CD8-positive, alpha-beta memory T cell (primary cell): Measurements from ENCODE around the gene DNAH9. TPM values are rescaled to one million over a fixed set of nuclear protein-coding genes. Genes with fewer than 3 reads are reported as not detected.
"Not testable (repeated sequence)": the region's sequence is repeated elsewhere in the genome, so short reads cannot be mapped to it uniquely, and the experiment has no call there.

Source experiments
- CTCF ChIA-PET: fragments of 350-600 bp; sonication (Branson Sonifier 250); formaldehyde crosslinking; loops from one replicate; lab custom pipeline; 2021; ENCODE audit warnings: antibody characterized with exemption; lab: Charles Lee
- POLR2A ChIA-PET: fragments of 350-600 bp; sonication (Branson Sonifier 250); formaldehyde crosslinking; loops from one replicate; lab custom pipeline; 2021; ENCODE audit warnings: antibody characterized with exemption; lab: Charles Lee
- DNase-seq, 5 donors: peaks; one replicate each; pipeline versions ENCODE4 v3.0.0 to v3.0.0-alpha.2; 2020 to 2022; ENCODE audit warnings: mixed read lengths in 1 of 5
- H3K27ac ChIP-seq: one replicate; pipeline ENCODE4 v1.7.0; 2013; ENCODE audit warnings: low read depth, mild to moderate bottlenecking, low read length, moderate library complexity
- H3K27me3 ChIP-seq: 2 replicates; pipeline ENCODE4 v1.7.0; 2013; ENCODE audit warnings: low read length, mild to moderate bottlenecking; ENCODE audit not compliant: insufficient read depth, poor library complexity, severe bottlenecking
- H3K36me3 ChIP-seq: 2 replicates; pipeline ENCODE4 v1.7.0; 2013; ENCODE audit warnings: mild to moderate bottlenecking, low read length, moderate library complexity; ENCODE audit not compliant: insufficient read depth
- H3K4me1 ChIP-seq: 2 replicates; pipeline ENCODE4 v1.7.0; 2013; ENCODE audit warnings: mild to moderate bottlenecking, low read length, moderate library complexity; ENCODE audit not compliant: insufficient read depth
- H3K4me3 ChIP-seq: 2 replicates; pipeline ENCODE4 v1.7.0; 2013; ENCODE audit warnings: mild to moderate bottlenecking, low read length
- H3K9me3 ChIP-seq: 2 replicates; pipeline ENCODE4 v1.7.0; 2013; ENCODE audit warnings: mild to moderate bottlenecking, low read length
- H3K27ac Mint-ChIP-seq, 8 donors: one replicate each; pipeline ENCODE4 v1.8.0; 2020 to 2021; ENCODE audit warnings: mixed read lengths in 8 of 8, mild to moderate bottlenecking in 6 of 8, inconsistent platforms in 3 of 8, moderate library complexity in 3 of 8
- H3K27me3 Mint-ChIP-seq, 2 donors: one replicate each; pipeline ENCODE4 v1.8.0; 2020 to 2021; ENCODE audit warnings: mixed read lengths in 2 of 2, mild to moderate bottlenecking in 1 of 2, moderate library complexity in 1 of 2
- H3K36me3 Mint-ChIP-seq, 3 donors: one replicate each; pipeline ENCODE4 v1.8.0; 2020 to 2021; ENCODE audit warnings: mixed read lengths in 3 of 3, inconsistent platforms in 1 of 3, mild to moderate bottlenecking in 1 of 3
- H3K4me1 Mint-ChIP-seq, 3 donors: one replicate each; pipeline ENCODE4 v1.8.0; 2020 to 2021; ENCODE audit warnings: mixed read lengths in 3 of 3, inconsistent platforms in 1 of 3, mild to moderate bottlenecking in 1 of 3
- H3K4me3 Mint-ChIP-seq, 7 donors: one replicate each; pipeline ENCODE4 v1.8.0; 2020 to 2021; ENCODE audit warnings: mixed read lengths in 7 of 7, mild to moderate bottlenecking in 6 of 7, moderate library complexity in 4 of 7, inconsistent platforms in 2 of 7
- H3K9me3 Mint-ChIP-seq, 5 donors: one replicate each; pipeline ENCODE4 v1.8.0; 2020 to 2022; ENCODE audit warnings: mixed read lengths in 5 of 5, mild to moderate bottlenecking in 3 of 5, moderate library complexity in 2 of 5, inconsistent platforms in 1 of 5
- polyA plus RNA-seq: library from polyadenylated mRNA; unstranded; fragments of 300-500 nt; fragmentation: Illumina TruSeq; gene quantifications from one replicate; pipeline ENCODE4 v1.2.3, GENCODE V29; 2021
- total RNA-seq, 2 experiments: library from RNA; stranded (reverse); gene quantifications; one replicate each; pipeline ENCODE4 v1.2.3, GENCODE V29; 2021

DNAH9 gene
- total and polyA plus RNA-seq, 3 experiments from 2014 or later, result not detected

DNA sequence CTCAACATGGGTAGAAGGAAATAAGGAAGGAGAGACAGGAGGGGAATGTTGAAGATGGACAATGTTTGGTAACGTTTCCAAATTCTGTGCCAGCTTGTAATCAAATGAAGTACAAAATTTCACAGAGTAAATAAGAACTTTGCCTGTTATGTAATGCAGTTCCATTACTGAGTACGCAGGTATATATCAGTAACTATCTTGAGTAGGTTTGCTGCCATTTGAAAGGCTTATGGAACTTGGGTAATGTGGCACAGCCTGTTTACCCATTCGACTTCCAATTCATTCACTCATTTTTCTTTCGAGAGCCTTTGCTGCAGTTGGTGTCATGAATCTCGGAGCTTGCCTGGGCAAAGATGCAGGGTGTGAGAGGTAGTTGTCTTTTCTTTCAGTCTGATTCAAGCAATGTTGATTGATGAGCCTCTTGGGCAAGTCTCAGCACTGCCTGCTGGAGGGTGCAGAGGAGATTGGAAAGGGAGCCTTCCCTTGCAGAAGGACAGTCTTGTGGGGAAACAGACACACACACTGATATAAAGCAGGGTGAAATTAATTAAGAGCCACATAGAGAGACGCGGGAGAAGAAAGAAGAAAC lies 345.6 kb downstream of the DNAH9 start:
- Mint-ChIP-seq H3K4me3 (no peak overlapping the region), H3K4me1 (no peaks in the 10 kb centered on the region), H3K36me3 (peaks cover 0 to 16% (median 2%) of the 10 kb centered on the region in 3 donors), H3K27me3 (peaks cover 5 to 9% of the 10 kb centered on the region in 2 donors), H3K9me3 (peaks cover 0 to 3% (median 0%) of the 10 kb centered on the region in 5 donors), H3K27ac (no peak overlapping the region)
- DNase-seq, result no peak
- no peaks in the 10 kb centered on the region for H3K27me3 ChIP-seq
- no peak overlapping the region for H3K4me3 ChIP-seq
- H3K4me1 ChIP-seq, result no peaks in the 10 kb centered on the region
- H3K27ac ChIP-seq, result no peak overlapping the region
- no peaks in the 10 kb centered on the region for H3K9me3 ChIP-seq
- ChIA-PET POLR2A (no interaction called here), CTCF (no interaction called here)
- H3K36me3 ChIP-seq, result no peaks in the 10 kb centered on the region

DNA sequence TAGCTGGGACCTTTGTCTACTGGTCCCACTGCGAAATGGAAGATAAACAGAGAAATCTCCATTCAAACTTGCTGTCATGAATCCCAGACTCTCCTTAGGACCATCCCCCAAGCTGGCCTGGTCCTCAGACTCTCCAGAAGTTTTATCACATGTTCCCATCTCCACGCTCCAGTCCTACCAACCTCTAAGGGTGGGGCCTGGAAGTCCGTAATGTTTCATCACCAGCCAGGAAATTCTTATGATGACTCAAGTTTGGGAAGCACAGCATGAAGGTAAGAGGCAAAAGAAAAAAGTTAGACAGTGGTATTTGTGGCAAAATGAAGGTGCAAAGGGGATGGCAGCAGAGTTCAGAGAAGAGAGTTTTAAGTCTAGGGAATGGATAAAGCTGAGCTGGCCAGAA lies 346.3 kb downstream of the DNAH9 start:
- POLR2A ChIA-PET, result no interaction called here
- no peaks in the 10 kb centered on the region for H3K4me1 Mint-ChIP-seq
- no peak overlapping the region for H3K27ac ChIP-seq

DNA sequence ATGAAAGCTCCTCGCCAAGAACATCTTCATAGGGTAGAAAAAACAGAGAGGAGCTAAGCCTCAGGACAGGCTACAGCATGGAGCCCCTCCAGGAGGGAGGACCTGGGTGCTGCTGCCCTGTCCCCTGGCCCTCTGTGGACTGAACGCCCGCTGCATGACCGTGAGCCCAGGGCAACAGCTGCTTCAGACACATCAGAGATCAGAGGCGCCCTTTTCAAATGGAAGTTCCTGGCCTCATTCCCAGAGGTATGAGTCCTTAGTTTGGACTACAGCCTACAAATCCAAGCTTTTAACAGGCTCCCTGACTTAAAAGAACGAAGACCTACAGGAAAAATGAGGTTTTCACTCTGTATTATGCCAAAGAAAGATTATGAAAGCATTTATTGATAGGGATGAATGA lies 350.5 kb downstream of the DNAH9 start:
- Mint-ChIP-seq H3K4me1 (no peaks in the 10 kb centered on the region), H3K4me3 (no peak overlapping the region), H3K27ac (no peak overlapping the region), H3K27me3 (peaks cover 3 to 5% of the 10 kb centered on the region in 2 donors), H3K9me3 (peaks cover 3 to 18% (median 5%) of the 10 kb centered on the region in 5 donors), H3K36me3 (peaks cover 2 to 34% (median 8%) of the 10 kb centered on the region in 3 donors)
- H3K9me3 ChIP-seq, result peaks cover 1% of the 10 kb centered on the region
- no peak overlapping the region for H3K27ac ChIP-seq
- ChIA-PET CTCF (no interaction called here), POLR2A (no interaction called here)
- no peak overlapping the region for H3K4me3 ChIP-seq
- DNase-seq, result no peak
- no peaks in the 10 kb centered on the region for H3K4me1 ChIP-seq
- H3K27me3 ChIP-seq, result no peaks in the 10 kb centered on the region
- H3K36me3 ChIP-seq, result no peaks in the 10 kb centered on the region

More for the DNA sequence above, 346.3 kb downstream of the DNAH9 start:
- H3K27me3 Mint-ChIP-seq, result peaks cover 5 to 9% of the 10 kb centered on the region in 2 donors
- H3K9me3 Mint-ChIP-seq, result peaks cover 0 to 3% (median 0%) of the 10 kb centered on the region in 5 donors
- H3K27ac Mint-ChIP-seq, result no peak overlapping the region
- H3K27me3 ChIP-seq, result no peaks in the 10 kb centered on the region
- no peaks in the 10 kb centered on the region for H3K4me1 ChIP-seq
- no peak overlapping the region for H3K4me3 ChIP-seq
- no peaks in the 10 kb centered on the region for H3K36me3 ChIP-seq
- H3K9me3 ChIP-seq, result no peaks in the 10 kb centered on the region
- CTCF ChIA-PET, result no interaction called here
- peaks cover 0 to 17% (median 2%) of the 10 kb centered on the region in 3 donors for H3K36me3 Mint-ChIP-seq
- DNase-seq, result no peak
- H3K4me3 Mint-ChIP-seq, result no peak overlapping the region

DNA sequence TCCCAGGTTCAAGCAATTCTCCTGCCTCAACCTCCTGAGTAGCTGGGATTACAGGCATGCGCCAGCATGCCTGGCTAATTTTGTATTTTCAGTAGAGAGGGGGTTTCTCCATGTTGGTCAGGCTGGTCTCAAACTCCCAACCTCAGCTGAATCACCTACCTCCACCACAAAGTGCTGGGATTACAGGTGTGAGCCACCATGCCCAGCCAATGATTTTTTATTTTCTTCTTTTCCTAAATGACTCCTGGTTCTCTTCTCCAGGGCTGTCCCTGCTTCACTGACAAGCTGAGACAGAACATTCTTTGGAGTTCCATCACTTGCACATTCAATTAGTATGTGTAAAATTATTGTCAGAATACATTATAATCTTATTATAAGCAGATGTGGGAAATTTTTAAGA lies 351.3 kb downstream of the DNAH9 start:
- not testable (repeated sequence) for H3K4me3 Mint-ChIP-seq, H3K27ac Mint-ChIP-seq
- peaks cover 9 to 25% (median 13%) of the 10 kb centered on the region in 5 donors for H3K9me3 Mint-ChIP-seq

DNA sequence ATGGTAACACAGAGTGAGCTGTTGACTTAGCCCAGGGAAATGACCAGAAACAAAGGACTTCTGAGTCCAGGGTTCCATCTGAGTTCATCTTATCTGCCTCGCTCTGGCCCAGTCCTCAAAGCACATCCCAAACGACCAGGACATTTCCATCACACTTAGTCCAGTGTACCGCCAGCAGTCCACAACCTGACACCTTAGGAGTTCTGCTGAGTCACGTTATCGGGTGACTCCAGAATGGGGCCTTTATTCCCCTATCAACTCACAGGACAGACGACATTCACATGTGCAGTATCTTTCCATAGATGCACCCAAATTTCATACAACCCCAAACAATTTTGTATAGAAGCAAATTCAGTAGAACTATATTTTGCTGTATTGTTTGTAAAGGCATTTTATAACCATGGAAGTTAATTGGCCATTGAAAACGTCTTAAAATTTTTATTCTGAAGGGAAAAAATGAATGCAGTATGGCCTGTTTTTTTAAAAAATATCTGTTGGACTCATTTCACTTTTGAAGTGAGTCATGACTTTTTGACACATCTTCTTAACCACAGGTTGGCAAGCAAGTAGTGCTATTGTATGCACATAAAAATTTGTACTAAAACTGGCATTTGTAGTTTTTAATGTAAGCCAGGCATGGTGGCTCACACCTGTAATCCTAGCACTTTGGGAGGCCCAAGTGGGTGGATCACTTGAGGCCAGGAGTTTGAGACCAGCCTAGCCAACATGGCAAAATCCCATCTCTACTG lies 352.7 kb downstream of the DNAH9 start:
- Histone ChIP-seq H3K36me3 (no peaks in the 10 kb centered on the region), H3K27me3 (no peaks in the 10 kb centered on the region), H3K27ac (no peak overlapping the region), H3K4me1 (no peaks in the 10 kb centered on the region), H3K4me3 (no peak overlapping the region), H3K9me3 (peaks cover 12% of the 10 kb centered on the region)
- H3K4me1 Mint-ChIP-seq, result no peaks in the 10 kb centered on the region
- H3K4me3 Mint-ChIP-seq, result no peak overlapping the region
- H3K9me3 Mint-ChIP-seq, result peaks cover 12 to 36% (median 17%) of the 10 kb centered on the region in 5 donors
- DNase-seq, result no peak
- H3K27ac Mint-ChIP-seq, result no peak overlapping the region
- no peaks in the 10 kb centered on the region for H3K27me3 Mint-ChIP-seq
- POLR2A ChIA-PET, result no interaction called here
- peaks cover 7 to 45% (median 18%) of the 10 kb centered on the region in 3 donors for H3K36me3 Mint-ChIP-seq
- CTCF ChIA-PET, result no interaction called here

More for the DNA sequence above, 351.3 kb downstream of the DNAH9 start:
- H3K9me3 ChIP-seq, H3K4me3 ChIP-seq, H3K27me3 ChIP-seq, H3K4me1 ChIP-seq, H3K36me3 ChIP-seq, H3K27me3 Mint-ChIP-seq, H3K27ac ChIP-seq, DNase-seq, POLR2A ChIA-PET, H3K4me1 Mint-ChIP-seq, CTCF ChIA-PET: not testable (repeated sequence)
- H3K36me3 Mint-ChIP-seq, result peaks cover 2 to 35% (median 12%) of the 10 kb centered on the region in 3 donors

DNA sequence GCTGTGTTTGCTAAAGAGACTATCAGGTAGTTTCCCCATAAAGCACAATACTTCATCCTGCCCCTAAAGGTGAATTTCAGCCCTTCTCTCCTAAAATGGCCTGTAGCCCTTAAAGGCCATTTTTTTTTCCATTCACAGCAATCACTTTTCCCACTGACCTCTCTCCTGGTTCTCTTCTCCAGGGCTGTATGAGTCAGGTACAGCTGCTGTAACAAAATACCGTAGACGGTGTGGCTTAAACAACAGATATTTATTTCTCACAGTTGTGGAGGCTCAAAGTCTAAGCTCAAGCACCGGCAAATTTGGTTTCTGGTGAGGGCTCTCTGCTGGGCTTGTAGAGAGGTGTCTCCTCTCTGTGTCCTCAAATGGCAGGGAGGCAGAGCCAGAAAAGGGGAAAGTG lies 354.3 kb downstream of the DNAH9 start:
- POLR2A ChIA-PET, result no interaction called here
- Histone ChIP-seq H3K27ac (no peak overlapping the region), H3K4me3 (no peak overlapping the region), H3K36me3 (no peaks in the 10 kb centered on the region), H3K27me3 (no peaks in the 10 kb centered on the region), H3K9me3 (peaks cover 12% of the 10 kb centered on the region), H3K4me1 (no peaks in the 10 kb centered on the region)
- no peak for DNase-seq
- CTCF ChIA-PET, result no interaction called here
- H3K4me1 Mint-ChIP-seq, result no peaks in the 10 kb centered on the region
- H3K9me3 Mint-ChIP-seq, result peaks cover 14 to 45% (median 24%) of the 10 kb centered on the region in 5 donors
- H3K27me3 Mint-ChIP-seq, result no peaks in the 10 kb centered on the region
- H3K36me3 Mint-ChIP-seq, result peaks cover 10 to 58% (median 23%) of the 10 kb centered on the region in 3 donors
- no peak overlapping the region for H3K27ac Mint-ChIP-seq
- H3K4me3 Mint-ChIP-seq, result no peak overlapping the region

DNA sequence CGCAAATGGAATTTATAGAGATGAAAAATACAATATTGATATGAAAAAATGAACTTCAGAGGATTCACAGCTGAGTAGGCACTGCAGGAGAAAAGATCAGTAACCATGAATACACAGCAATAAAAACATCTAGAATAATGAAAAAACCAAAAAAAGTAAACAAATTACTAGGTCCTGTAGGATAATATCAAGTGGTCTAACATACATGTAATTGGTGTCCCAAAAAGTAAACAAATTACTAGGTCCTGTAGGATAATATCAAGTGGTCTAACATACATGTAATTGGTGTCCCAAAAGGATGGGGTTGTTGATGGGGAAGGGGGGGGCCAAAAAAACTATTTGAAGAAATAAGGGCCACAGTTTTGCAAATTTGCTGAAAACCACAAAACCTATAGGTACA lies 355.7 kb downstream of the DNAH9 start:
- no peak for DNase-seq
- no peaks in the 10 kb centered on the region for H3K4me1 ChIP-seq
- H3K27ac ChIP-seq, result no peak overlapping the region
- no peaks in the 10 kb centered on the region for H3K36me3 ChIP-seq
- H3K27ac Mint-ChIP-seq, result no peak overlapping the region
- H3K9me3 Mint-ChIP-seq, result peaks cover 19 to 55% (median 30%) of the 10 kb centered on the region in 5 donors
- H3K27me3 ChIP-seq, result no peaks in the 10 kb centered on the region
- ChIA-PET CTCF (no interaction called here), POLR2A (no interaction called here)
- peaks cover 14 to 70% (median 32%) of the 10 kb centered on the region in 3 donors for H3K36me3 Mint-ChIP-seq
- H3K9me3 ChIP-seq, result peaks cover 12% of the 10 kb centered on the region
- no peak overlapping the region for H3K4me3 ChIP-seq
- no peaks in the 10 kb centered on the region for H3K4me1 Mint-ChIP-seq
- no peak overlapping the region for H3K4me3 Mint-ChIP-seq
- H3K27me3 Mint-ChIP-seq, result no peaks in the 10 kb centered on the region

DNA sequence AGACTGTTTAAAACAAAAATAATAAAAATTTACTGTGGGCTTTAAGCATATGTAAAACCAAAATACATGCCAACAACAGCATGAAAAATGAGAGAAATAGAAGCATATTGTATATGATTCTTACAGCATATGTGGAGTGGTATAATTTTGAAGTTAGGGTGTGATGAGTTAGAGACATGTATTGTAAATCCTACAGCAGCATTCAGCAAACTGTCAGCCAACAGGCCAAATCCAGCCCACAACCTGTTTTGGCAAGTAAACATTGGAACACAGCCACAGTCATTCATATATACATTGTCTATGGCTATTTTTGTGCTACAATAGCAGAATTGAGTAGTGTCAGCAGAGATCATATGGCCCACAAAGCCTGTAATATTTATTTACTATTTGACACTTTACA lies 356.7 kb downstream of the DNAH9 start:
- no peak for DNase-seq
- Mint-ChIP-seq H3K27ac (no peak overlapping the region), H3K36me3 (peaks cover 14 to 66% (median 32%) of the 10 kb centered on the region in 3 donors), H3K27me3 (no peaks in the 10 kb centered on the region), H3K4me3 (no peak overlapping the region), H3K9me3 (peaks cover 19 to 55% (median 30%) of the 10 kb centered on the region in 5 donors), H3K4me1 (no peaks in the 10 kb centered on the region)
- H3K27me3 ChIP-seq, result no peaks in the 10 kb centered on the region
- peaks cover 12% of the 10 kb centered on the region for H3K9me3 ChIP-seq
- no peaks in the 10 kb centered on the region for H3K36me3 ChIP-seq
- no peak overlapping the region for H3K27ac ChIP-seq
- H3K4me1 ChIP-seq, result no peaks in the 10 kb centered on the region
- CTCF ChIA-PET, result no interaction called here
- POLR2A ChIA-PET, result no interaction called here
- no peak overlapping the region for H3K4me3 ChIP-seq
